Caco-2 (cell line): Measurements from ENCODE around the gene PCDHGB7. TPM values are rescaled to one million over a fixed set of nuclear protein-coding genes. Genes with fewer than 3 reads are reported as not detected.

Experiments used
- BruUV-seq: library from RNA; stranded (reverse); fragments of 400-500 nt; replicated peaks from 2 replicates; lab custom pipeline; 2021; lab: Mats Ljungman, UMichigan
- CTCF ChIA-PET: fragments of 300-600 bp; sonication (Branson Sonifier 250); formaldehyde crosslinking; loops from one replicate; lab custom pipeline; 2022; ENCODE audit warnings: antibody characterized with exemption; lab: Charles Lee
- POLR2A ChIA-PET: fragments of 300-600 bp; sonication (Branson Sonifier 250); formaldehyde crosslinking; loops from one replicate; lab custom pipeline; 2022; ENCODE audit warnings: antibody characterized with exemption; lab: Charles Lee
- DNase-seq, 2 experiments: peaks; one replicate each; pipeline versions ENCODE4 v3.0.0 to v3.0.0-alpha.2; 2020 to 2022
- H3K27me3 ChIP-seq: replicated peaks from 2 replicates; pipeline ENCODE4 v1.6.0; 2011; ENCODE audit warnings: low read length; ENCODE audit not compliant: control insufficient read depth, insufficient read depth
- H3K36me3 ChIP-seq: 2 replicates; pipeline ENCODE4 v1.5.1; 2011; ENCODE audit warnings: low read length; ENCODE audit not compliant: control insufficient read depth, insufficient read depth
- H3K4me1 ChIP-seq: fragments of 250-450 bp; sonication (Bioruptor Pico); 2 replicates; pipeline ENCODE4 v1.5.1; 2020; ENCODE audit warnings: mild to moderate bottlenecking
- H3K4me3 ChIP-seq: 2 replicates; pipeline ENCODE4 v1.5.1; 2011; ENCODE audit warnings: low read depth, mild to moderate bottlenecking, control low read depth, low read length
- H3K9me3 ChIP-seq: fragments of 250-450 bp; sonication (Bioruptor Pico); 2 replicates; pipeline ENCODE4 v1.5.1; 2020; ENCODE audit warnings: mild to moderate bottlenecking, moderate library complexity
- H3K27ac Mint-ChIP-seq: one replicate; pipeline ENCODE4 v1.8.0; 2022; ENCODE audit warnings: mixed read lengths; ENCODE audit not compliant: unreplicated experiment
- H3K27me3 Mint-ChIP-seq: one replicate; pipeline ENCODE4 v1.8.0; 2022; ENCODE audit warnings: mixed read lengths; ENCODE audit not compliant: insufficient read depth, unreplicated experiment
- H3K36me3 Mint-ChIP-seq: one replicate; pipeline ENCODE4 v1.8.0; 2022; ENCODE audit warnings: mild to moderate bottlenecking, mixed read lengths; ENCODE audit not compliant: insufficient read depth, unreplicated experiment
- H3K4me1 Mint-ChIP-seq: one replicate; pipeline ENCODE4 v1.8.0; 2022; ENCODE audit warnings: low read depth, mixed read lengths; ENCODE audit not compliant: unreplicated experiment
- H3K4me3 Mint-ChIP-seq: one replicate; pipeline ENCODE4 v1.8.0; 2022; ENCODE audit warnings: mild to moderate bottlenecking, moderate library complexity, mixed read lengths; ENCODE audit not compliant: unreplicated experiment
- H3K9me3 Mint-ChIP-seq: one replicate; pipeline ENCODE4 v1.8.0; 2022; ENCODE audit warnings: mixed read lengths; ENCODE audit not compliant: unreplicated experiment
- CTCF ChIP-seq, 2 experiments: fragments of 200-600 bp in 1 of 2; IDR thresholded peaks; 1 replicate in 1 of 2; 2 replicates in 1 of 2; pipeline versions ENCODE4 v1.5.1 to v1.8.0; 2011 to 2022; ENCODE audit warnings: antibody characterized with exemption in 1 of 2, control low read depth in 1 of 2, inconsistent platforms in 1 of 2, low read depth in 1 of 2, low read length in 1 of 2, mild to moderate bottlenecking in 1 of 2, moderate library complexity in 1 of 2; ENCODE audit not compliant: insufficient read depth in 1 of 2, severe bottlenecking in 1 of 2, unreplicated experiment in 1 of 2
- intact Hi-C: fragments of 100-400 bp; cut with micrococcal nuclease; formaldehyde crosslinking; loops from one replicate; pipeline ENCODE4 v1.10.0; 2022; ENCODE audit not compliant: unreplicated experiment
- total RNA-seq: library from RNA; stranded (reverse); gene quantifications from 2 replicates; pipeline ENCODE4 v1.2.3, GENCODE V29; 2022

The PCDHGB7 gene
- total RNA-seq, 1 experiment from 2014 or later = 2.4 TPM

DNA sequence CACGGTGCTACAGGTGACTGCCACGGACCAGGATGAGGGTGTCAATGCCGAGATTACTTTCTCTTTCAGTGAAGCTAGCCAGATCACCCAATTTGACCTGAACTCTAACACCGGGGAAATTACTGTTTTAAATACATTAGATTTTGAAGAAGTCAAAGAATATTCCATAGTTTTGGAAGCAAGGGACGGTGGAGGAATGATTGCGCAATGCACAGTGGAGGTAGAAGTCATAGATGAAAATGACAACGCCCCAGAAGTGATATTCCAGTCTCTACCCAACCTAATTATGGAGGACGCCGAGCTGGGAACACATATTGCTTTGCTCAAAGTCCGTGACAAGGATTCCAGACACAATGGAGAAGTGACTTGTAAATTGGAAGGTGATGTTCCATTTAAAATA is 28.8 kb upstream of the PCDHGB7 start:
- Mint-ChIP-seq H3K36me3 (no peaks in the 10 kb centered on the region), H3K9me3 (peaks cover 19% of the 10 kb centered on the region), H3K4me3 (no peak overlapping the region), H3K27me3 (no peaks in the 10 kb centered on the region), H3K27ac (no peak overlapping the region), H3K4me1 (no peaks in the 10 kb centered on the region)
- intact Hi-C loops = no loop called here
- Histone ChIP-seq H3K9me3 (no peaks in the 10 kb centered on the region), H3K4me3 (no peak overlapping the region), H3K27me3 (no peaks in the 10 kb centered on the region), H3K36me3 (no peaks in the 10 kb centered on the region), H3K4me1 (no peaks in the 10 kb centered on the region)
- no peak for DNase-seq
- ChIA-PET CTCF (interaction anchor here (0.8 kb wide), 1 partner anchor 9 kb away, joined by 3 read pairs; the partner anchor contains the start of gene PCDHGB5), POLR2A (no interaction called here)
- TF ChIP-seq CTCF (IDR thresholded peaks at IDR 0.05; ENCODE audit: insufficient read depth in 1 of 2, low read depth in 1 of 2, low read length in 1 of 2, severe bottlenecking in 1 of 2, unreplicated experiment in 1 of 2) = no peak
- no TSS peak for BruUV-seq

DNA sequence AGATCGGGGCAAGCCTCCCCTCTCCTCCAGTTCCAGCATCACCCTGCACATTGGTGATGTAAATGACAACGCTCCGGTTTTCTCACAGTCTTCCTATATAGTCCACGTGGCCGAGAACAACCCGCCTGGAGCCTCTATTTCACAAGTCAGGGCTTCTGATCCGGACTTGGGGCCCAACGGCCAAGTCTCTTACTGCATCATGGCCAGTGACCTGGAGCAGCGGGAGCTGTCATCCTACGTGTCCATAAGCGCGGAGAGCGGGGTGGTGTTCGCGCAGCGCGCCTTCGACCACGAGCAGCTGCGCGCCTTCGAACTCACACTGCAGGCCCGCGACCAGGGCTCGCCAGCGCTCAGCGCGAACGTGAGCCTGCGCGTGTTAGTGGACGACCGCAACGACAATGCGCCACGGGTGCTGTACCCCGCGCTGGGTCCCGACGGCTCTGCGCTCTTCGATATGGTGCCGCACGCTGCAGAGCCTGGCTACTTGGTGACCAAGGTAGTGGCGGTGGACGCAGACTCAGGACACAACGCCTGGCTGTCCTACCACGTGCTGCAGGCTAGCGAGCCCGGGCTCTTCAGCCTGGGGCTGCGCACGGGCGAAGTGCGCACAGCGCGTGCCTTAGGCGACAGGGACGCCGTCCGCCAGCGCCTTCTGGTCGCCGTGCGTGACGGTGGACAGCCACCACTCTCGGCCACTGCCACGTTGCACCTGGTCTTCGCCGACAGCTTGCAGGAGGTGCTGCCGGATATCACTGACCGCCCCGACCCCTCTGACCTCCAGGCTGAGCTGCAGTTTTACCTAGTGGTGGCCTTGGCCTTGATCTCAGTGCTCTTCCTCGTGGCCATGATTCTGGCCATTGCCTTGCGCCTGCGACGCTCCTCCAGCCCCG is 28.1 kb upstream of the PCDHGB7 start:
- no peaks in the 10 kb centered on the region for H3K27me3 ChIP-seq
- no peaks in the 10 kb centered on the region for H3K4me1 ChIP-seq
- Mint-ChIP-seq H3K4me1 (no peaks in the 10 kb centered on the region), H3K36me3 (no peaks in the 10 kb centered on the region), H3K9me3 (peaks cover 19% of the 10 kb centered on the region), H3K4me3 (no peak overlapping the region), H3K27me3 (no peaks in the 10 kb centered on the region), H3K27ac (no peak overlapping the region)
- no TSS peak for BruUV-seq
- ChIA-PET POLR2A (no interaction called here), CTCF (interaction anchor here (0.8 to 1.5 kb wide), 2 partner anchors 8 to 175 kb away, joined by 3 to 5 read pairs; partner anchors contain the start of gene PCDHGB5)
- intact Hi-C loops = no loop called here
- no peak for DNase-seq
- no peak for TF ChIP-seq CTCF (IDR thresholded peaks at IDR 0.05; ENCODE audit: insufficient read depth in 1 of 2, low read depth in 1 of 2, low read length in 1 of 2, severe bottlenecking in 1 of 2, unreplicated experiment in 1 of 2)
- no peaks in the 10 kb centered on the region for H3K36me3 ChIP-seq
- no peak overlapping the region for H3K4me3 ChIP-seq
- no peaks in the 10 kb centered on the region for H3K9me3 ChIP-seq

GRCh38 chr5:141392429-141393198 is 24.9 kb upstream of the PCDHGB7 start, which contains the start of gene PCDHGA8:
TSS of gene PCDHGA8 (plus strand) at chr5:141392633. CDS start at chr5:141392814, 181 bp downstream.
- intact Hi-C loops = no loop called here
- Mint-ChIP-seq H3K27me3 (no peaks in the 10 kb centered on the region), H3K36me3 (no peaks in the 10 kb centered on the region), H3K27ac (no peak within 1 kb of the TSS), H3K9me3 (peaks cover 19% of the 10 kb centered on the region), H3K4me3 (no peak within 1 kb of the TSS), H3K4me1 (no peaks in the 10 kb centered on the region)
- DNase-seq = no peak
- ChIA-PET POLR2A (no interaction called here), CTCF (no interaction called here)
- no peaks in the 10 kb centered on the region for H3K4me1 ChIP-seq
- H3K36me3 ChIP-seq = no peaks in the 10 kb centered on the region
- no peaks in the 10 kb centered on the region for H3K27me3 ChIP-seq
- TF ChIP-seq CTCF (IDR thresholded peaks at IDR 0.05; ENCODE audit: insufficient read depth in 1 of 2, low read depth in 1 of 2, low read length in 1 of 2, severe bottlenecking in 1 of 2, unreplicated experiment in 1 of 2) = peak in 1 of 2 experiments; percentile 3
- no peak within 1 kb of the TSS for H3K4me3 ChIP-seq
- H3K9me3 ChIP-seq = no peaks in the 10 kb centered on the region
- BruUV-seq = no TSS peak
